Vagina (tissue), 2 donors: ENCODE data around the gene FBXW2.

ENCODE experiments used
- POLR2AphosphoS5 ChIP-seq, 2 donors: sonication (generic); formaldehyde crosslinking; IDR thresholded peaks; one replicate each; pipeline ENCODE4 v1.9.0; 2017; ENCODE audit warnings: antibody characterized with exemption in 2 of 2, mild to moderate bottlenecking in 2 of 2, low read depth in 1 of 2; ENCODE audit not compliant: insufficient read depth in 1 of 2
- TF ChIP-seq, protein P1 (sequence below), 3 experiments: fragments of 450-650 bp in 2 of 3; fragments of 200-600 bp in 1 of 3; sonication (generic) in 1 of 3; IDR thresholded peaks; one replicate each; pipeline ENCODE4 v1.5.1; 2017 to 2019; ENCODE audit warnings: antibody characterized with exemption in 3 of 3, mild to moderate bottlenecking in 2 of 3, moderate library complexity in 2 of 3

DNA sequence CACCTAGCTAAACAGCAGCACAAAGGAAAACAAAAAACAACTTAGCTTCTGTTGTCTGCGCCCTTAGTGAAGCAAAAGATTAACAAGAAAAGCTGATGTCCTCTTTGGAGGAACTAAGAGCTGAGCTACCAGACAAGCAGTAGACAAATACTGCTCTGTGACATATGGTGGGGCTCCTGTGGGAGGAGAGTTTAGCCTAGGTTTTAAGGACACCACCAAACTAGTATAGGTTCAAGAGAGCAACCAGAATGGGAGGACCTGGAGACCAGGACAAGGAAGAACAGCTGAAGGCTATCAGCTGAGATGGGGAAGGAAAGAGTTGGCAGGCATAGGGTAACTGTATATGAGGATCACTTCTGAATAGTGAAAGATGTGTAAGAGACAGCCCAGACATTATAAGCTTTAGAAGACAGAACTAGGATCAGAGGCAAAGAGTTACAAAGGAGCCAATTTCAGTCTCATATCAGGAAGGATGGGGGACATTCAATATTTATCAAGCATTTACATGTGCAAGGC, 27.2 kb downstream of the FBXW2 start:
- no peak for TF ChIP-seq POLR2AphosphoS5 (IDR thresholded peaks at IDR 0.05; ENCODE audit: insufficient read depth in 1 of 2, low read depth in 1 of 2)
- TF ChIP-seq, protein P1, sequence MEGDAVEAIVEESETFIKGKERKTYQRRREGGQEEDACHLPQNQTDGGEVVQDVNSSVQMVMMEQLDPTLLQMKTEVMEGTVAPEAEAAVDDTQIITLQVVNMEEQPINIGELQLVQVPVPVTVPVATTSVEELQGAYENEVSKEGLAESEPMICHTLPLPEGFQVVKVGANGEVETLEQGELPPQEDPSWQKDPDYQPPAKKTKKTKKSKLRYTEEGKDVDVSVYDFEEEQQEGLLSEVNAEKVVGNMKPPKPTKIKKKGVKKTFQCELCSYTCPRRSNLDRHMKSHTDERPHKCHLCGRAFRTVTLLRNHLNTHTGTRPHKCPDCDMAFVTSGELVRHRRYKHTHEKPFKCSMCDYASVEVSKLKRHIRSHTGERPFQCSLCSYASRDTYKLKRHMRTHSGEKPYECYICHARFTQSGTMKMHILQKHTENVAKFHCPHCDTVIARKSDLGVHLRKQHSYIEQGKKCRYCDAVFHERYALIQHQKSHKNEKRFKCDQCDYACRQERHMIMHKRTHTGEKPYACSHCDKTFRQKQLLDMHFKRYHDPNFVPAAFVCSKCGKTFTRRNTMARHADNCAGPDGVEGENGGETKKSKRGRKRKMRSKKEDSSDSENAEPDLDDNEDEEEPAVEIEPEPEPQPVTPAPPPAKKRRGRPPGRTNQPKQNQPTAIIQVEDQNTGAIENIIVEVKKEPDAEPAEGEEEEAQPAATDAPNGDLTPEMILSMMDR (IDR thresholded peaks at IDR 0.05), result no peak
